ENCODE results near the gene C1QTNF6.

C1QTNF6 gene

DNA sequence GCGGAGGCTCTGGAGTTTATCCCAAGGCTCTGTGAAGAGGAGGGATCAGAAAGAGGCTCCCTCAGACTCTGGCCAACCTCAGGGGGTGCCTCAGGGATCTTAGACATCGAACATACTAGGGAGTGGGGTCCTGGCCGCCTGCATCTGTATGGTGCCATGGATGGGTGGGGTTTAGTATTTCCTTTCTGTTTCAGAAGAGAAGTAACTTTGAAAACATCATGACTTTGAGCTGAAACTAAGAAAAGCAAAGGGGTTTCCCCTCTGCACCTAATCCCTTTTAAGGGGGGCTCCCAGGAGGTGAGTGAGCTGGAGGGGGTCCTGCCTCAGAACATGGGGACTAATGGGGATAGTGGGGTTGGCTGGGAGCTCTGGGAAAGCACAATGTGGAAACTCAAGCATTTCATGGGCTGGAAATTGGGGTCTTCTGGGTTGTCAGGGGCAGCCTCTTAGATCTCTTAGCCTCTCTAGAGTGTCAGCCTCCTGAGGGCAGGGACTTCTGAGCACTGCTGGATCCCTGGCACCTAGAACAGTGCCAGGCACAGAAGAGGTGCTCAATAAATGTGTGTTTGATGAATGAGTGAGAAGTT, 36.0 kb upstream of the C1QTNF6 start:
- no peak for DNase-seq

DNA sequence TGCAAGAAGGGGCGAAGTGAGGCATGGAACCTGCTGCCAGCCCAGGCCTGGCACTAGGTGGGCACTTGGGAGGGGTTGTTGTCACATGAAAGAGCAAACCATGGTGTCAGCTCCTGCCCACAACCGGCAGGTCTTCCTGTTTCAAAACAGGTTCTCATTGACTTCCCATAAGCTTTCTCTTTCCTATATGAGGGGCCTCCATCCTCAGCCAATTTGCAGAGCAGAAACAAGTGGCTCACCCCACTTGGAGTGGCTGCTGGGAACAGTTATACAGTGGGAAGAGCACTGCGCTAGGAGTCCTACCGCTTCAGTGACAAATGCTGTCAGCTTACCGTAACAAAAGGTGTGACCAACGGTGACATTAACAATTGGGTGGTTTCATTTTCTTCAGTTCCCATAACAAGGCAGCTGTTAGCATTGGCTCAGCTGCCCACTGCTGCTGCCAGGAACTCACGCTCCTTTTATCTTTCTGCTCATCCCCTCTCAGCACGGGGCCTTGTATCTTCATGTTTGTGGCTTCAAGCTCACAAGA, 34.5 kb upstream of the C1QTNF6 start:
- no peak for DNase-seq

DNA sequence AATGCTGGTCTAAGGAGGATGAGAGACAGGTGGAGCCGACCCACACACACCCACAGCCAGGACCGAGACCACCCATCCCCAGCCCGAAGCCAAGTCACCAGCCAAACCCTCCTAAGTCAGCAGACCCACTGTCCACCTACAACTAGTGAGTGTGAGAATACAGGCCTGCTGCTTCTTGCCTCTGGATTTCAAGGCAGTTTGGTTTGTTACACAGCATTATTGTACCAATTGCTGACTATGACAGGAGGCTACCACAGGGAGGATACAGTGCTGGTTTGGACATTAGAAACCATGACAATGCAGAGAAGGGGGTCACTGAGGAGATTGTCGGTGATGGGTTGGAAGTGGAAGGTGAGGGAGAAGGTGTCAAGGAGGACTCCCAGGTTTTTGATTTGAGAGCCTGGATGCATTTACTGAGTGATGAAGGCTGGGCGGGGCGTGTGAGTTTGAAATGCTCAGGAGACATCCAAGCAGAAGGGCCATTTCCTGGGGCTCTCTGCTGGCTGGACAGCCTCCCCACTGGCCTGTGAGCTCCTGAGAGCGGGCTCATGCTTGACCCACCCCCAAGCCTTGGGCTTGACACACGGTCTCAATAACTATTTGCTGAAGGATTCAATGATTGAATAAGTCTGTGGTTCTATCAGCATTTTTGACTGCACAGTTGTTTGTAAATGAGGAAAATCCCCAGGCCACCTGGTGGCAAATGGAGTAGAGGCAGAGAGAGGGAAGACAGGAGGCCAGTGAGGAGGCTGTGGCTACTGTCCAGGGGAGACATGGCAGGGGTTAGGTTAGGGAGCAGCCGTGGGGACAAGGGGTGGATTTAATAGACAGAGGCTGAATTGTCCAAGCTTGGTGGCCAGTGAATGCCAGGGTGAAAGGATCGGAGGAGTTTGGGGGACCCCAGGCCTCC, 33.6 kb upstream of the C1QTNF6 start:
- DNase-seq = no peak

DNA sequence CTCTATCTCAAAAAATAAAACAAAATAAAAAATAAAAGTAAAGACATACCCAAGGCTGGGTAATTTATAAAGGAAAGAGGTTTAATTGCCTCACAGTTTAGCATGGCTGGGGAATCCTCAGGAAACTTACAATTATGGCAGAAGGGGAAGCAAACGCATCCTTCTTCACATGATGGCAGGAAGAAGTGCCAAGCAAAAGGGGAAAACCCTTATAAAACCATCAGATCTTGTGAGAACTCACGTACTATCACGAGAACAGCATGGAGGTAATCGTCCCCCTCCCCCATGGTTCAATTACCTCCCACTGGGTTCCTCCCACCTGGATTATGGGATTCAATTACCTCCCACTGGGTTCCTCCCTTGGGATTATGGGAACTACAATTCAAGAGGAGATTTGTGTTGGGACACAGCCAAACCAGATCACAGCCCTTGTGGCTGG, 32.5 kb upstream of the C1QTNF6 start:
- no peak for DNase-seq

- DNase-seq = no peak
These were observed 31.5 kb upstream of the C1QTNF6 start for GRCh38 chr22:37219533-37219932.

DNA sequence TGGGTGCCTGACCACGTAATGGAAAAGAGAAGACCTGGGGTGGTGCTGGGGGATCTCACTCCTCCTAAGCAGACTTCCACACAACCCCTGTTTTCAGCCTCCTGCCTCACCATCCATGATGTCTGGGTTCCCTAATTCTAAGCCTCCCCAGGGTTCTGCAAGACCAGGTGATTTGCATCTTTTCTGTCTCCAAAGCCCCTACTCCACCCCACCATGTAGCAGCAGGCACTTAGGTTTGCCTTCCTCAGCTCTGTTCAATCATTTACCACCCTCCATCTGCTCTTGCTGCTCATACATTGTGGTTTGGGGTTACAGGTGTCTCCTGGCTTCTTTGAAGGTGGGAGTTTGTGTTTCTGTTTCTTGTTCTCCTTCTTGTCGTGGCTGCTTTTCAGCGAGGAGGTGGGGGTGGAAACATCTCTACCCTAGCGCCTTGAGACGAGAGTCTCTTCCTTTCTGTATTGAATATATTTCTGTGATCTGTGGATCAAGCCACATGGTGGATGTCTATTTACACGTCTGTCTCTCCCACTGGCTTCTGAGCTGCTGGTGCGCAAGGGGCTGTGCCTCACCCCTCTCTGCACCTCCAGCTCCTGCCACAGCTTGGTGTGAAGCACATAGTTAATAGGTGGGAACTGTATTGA, 30.8 kb upstream of the C1QTNF6 start:
- DNase-seq = no peak

DNA sequence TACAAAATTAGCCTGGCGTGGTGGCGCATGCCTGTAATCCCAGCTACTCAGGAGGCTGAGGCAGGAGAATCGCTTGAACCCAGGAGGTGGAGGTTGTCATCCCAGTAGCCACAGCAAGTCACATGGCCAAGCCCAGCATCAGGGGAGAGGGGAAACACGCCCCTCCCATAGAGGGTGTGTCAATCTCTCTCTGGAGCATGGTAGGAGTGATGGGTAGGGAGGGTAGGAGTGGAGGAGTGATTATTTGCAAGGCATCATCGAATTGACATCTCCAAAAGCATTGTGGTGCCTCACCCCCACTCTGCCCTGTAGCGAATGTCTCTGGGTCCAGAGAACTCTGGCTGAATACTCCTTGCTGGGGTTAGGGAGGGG, 30.3 kb upstream of the C1QTNF6 start:
- no peak for DNase-seq

DNA sequence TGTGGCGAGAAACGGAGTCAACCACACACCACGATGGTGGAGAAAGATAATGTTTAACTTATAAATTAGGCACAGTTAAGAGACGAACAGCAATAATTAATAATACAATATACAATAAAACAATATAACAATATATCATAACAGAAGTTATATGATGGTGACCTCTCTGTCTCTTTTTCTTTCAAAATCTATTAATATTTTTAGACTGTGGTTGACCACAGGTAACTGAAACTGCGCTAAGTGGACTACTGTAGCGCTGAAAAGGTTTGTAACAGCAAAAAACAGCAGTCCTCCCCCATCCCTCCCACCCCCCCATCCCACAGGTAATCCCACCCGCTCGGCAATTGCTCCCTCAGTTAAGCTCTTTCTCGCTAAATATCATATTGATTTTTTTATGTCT, 27.8 kb upstream of the C1QTNF6 start:
- DNase-seq = no peak

DNA sequence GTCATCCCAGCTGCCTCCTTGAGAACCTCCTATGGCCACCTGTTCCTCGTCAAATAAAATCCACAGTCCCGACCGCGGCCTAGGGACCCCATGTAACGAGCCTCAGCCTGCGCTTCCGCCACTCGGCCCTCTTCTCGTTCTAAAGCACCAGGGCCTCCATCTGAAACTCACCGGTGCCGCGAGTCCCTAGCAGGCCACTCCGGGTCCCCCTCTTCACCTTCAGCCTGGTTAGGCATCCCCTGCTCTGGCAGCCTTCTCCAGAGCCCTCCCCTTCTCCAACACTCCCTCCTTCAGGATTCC, 26.6 kb upstream of the C1QTNF6 start:
- no peak for DNase-seq

DNA sequence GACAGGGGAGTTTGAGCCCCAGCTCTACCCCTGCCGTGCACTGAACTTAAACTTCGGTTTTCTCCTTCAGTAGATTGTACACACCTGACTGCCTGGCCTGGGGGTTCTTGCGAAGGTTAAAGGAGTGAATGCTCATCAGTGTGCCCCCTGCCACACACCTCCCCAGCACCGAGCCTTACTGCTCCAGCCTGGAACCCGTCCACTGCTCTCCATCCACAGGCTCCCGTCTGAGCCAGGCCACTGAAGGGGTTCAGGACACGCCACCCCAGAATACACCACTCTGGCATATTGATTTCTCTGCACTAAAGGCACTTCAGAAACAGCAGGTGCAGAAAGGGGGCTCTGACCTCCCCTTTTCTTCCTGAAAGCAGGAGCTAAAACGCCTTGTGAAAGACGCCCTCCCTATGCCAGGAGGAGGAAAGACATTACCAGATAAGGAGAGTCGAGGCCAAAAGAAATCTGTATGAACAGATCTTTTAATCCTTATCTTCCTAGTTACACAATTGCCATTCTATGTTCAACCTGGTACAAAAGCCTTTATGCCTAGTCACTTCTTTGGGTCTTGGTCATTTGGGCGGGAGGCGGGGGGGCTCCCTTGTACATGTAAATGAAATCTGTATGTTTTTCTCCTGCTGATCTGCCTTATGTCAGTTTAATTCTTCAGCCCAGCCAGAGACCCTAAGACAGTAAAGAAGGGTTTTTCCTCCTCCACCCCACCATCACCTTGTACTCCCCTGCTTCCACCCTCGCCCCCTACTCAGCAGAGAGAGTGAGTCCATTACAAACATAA, 26.1 kb upstream of the C1QTNF6 start:
- DNase-seq = no peak

DNA sequence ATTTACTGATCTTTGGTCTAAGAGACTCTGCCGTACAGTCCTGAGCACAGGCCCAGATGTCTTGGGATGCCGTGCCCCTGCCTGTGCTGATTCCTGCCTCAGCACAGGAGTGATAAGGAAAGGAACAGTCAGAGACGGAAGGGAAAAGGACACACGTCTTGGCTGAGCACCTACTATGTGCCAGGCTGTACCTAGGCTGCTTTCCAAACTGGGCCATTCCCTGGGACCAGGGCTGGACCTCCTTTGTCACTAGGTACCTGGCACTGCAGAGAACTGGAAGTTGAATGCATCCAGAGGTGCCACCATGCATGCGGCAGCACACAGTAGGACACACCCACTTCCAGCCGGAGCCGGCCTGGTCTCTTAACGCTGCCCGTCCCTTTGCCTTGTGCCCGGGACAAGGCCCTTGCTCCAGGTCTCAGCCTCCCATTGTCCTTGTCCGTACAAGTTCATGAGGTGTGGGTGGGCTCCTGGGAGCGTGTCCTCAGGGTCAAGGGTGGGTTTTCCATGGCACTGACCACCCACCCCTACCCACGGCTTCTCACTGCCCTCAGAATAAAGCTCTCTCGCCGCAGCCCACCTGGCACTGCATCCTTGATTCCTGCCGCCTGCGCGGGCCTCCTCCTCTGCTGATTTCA, 25.3 kb upstream of the C1QTNF6 start:
- no peak for DNase-seq

GRCh38 chr22:37212174-37212906, 24.3 kb upstream of the C1QTNF6 start, which contains the start of gene SSTR3:
Gene SSTR3, minus strand, starts transcription at chr22:37212477. Its CDS starts 4,674 bp downstream, at chr22:37207803.
- no peak for DNase-seq

DNA sequence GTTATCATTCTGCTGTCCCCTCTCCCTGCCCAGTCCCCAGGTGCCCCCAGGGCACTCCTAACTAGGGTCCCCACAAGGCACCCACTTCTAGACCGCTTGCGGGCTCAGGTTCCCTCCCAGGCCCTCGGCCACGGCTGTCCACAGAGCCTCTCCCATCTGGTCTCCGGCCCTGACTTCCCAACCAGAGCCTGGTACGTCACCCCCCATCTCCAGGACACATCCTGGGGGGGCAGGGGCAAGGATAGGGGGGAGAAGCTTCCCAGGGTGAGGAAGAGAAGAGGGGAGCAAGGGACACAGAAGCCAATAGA, 23.8 kb upstream of the C1QTNF6 start:
- no peak for DNase-seq

DNA sequence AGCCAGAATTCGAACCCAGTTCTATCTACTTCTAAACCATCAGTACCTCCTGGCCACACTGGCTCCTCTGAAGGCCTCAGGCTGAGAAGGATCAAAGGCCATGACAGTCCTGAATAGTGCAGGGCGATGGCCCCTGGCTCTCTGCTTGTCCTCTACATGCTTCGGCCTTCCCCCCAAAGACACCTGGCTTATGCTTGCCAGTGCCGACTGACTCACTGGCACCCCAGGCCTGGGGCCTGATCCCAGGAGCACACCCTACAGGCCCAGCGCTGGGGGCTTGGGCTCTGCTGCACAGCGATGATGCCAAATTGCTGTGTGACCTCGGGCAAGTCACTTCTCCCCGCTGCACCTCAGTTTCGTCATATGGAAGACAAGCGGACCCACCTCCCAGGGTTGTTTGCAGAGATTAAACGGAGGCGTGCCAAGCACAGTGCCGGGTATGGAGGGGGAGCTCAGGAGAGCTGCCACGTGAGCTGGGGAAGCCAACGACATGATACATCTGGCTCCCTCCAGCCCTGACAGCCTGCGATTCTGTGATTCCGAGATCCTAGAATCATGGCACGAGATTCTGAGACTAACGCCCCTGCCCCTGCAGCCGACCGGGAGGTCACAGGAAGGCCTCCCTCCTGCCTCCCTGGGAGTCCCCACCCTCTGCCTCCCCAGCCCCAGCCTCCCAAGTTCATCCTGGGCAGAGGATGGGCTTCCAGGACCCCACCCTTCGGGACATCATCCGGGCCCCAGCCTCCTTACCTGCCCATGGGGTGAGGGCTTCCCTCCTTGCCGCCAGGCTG, 23.2 kb upstream of the C1QTNF6 start:
- no peak for DNase-seq

DNA sequence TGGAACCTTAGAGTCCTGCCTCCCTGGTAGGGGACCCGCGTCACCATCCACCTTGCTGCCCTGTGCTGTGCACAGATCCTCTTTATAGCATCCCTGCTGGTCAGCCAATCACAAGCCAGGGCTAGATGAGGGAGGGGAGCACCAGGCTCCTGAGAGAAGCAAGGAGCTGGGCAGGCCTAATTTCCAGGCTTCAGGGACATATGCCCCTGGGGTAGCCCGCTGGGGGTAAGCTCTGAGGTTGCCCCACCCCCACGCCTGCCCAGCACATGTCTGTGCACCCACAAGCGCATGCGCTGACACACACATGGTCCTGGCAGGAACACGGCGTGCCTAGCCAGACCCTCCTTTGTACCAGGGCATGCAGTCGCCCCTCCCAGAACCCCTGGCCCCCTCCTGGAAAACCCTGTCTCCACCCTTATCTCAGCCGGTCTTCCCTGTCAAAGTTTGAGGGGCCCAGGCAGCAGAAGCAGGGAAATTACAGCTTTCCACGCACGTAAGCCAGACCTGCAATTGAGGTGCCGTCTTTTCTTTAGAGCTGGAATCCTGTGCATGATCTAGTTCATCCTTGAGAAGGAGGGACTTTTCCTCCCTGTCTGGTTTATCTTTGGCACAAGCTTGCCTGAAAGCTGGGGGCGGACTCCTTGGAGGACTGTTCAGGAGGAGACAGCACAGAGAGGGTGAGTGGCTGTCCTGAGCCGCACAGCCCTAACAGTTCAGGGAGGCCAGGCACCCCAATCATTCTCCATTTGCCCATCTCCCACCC, 22.2 kb upstream of the C1QTNF6 start:
- no peak for DNase-seq

DNA sequence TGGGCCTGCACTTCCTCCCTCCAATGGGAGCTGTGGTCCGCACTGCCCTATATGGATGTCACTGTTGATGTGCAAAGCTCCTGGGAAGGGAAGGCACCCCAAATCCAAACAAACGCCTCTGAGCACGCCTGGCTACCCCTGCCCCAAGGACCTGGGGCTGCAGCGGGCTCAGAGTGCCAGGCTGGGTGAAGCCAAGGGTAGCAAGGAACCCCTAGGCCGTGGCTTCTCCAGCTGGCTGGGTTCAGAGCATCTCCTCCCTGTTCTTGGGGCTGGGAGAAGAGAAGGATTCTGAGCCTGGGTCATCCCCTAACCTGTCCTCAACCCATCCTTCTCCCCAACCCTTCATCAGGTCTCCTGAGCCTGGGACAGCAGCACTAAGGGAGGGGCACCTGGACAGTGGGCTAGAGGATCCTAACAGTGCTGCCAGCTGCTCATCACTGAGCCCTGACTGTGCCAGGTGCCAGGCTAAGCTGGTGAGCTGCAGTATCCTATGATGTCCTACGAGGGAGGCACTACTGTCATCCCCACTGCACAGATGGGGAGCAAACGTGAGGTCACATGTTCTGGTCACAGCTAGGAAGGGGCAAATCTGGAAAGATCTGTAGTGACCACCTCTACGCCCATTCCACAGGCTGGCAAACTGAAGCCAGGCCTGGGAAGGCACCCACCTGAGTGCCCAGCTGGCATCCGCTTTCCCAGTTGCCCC, 21.2 kb upstream of the C1QTNF6 start:
- DNase-seq = no peak

- no peak for DNase-seq
These were observed 20.5 kb upstream of the C1QTNF6 start for GRCh38 chr22:37208401-37209139.

GRCh38 chr22:37207981-37208380, 19.9 kb upstream of the C1QTNF6 start:
- no peak for DNase-seq
